RWPE2 (cell line): ENCODE measurements around the gene ANKRD52.

Source experiments
- ATAC-seq: fragments of 200-7000 bp; cut with Tn5 transposase; 3 replicates; pipeline ENCODE4 v1.9.1; 2021; ENCODE audit warnings: low read depth
- DNase-seq: peaks from one replicate; pipeline ENCODE4 v3.0.0-alpha.2; 2020; ENCODE audit warnings: low spot score
- H3K27ac ChIP-seq: fragments of 450-650 bp; 2 replicates; pipeline ENCODE4 v1.5.1; 2017; ENCODE audit warnings: mild to moderate bottlenecking; ENCODE audit not compliant: poor library complexity, severe bottlenecking
- H3K27me3 ChIP-seq: fragments of 250-450 bp; sonication (Bioruptor Pico); 2 replicates; pipeline ENCODE4 v1.5.1; 2021; ENCODE audit warnings: mild to moderate bottlenecking, moderate library complexity; ENCODE audit not compliant: insufficient read depth, poor library complexity, severe bottlenecking
- H3K36me3 ChIP-seq: fragments of 250-450 bp; sonication (Bioruptor Pico); 2 replicates; pipeline ENCODE4 v1.5.1; 2020; ENCODE audit warnings: low read depth, mild to moderate bottlenecking, moderate library complexity
- H3K4me1 ChIP-seq: fragments of 250-450 bp; sonication (Bioruptor Pico); 2 replicates; pipeline ENCODE4 v1.5.1; 2021; ENCODE audit warnings: mild to moderate bottlenecking, moderate library complexity; ENCODE audit not compliant: insufficient read depth, poor library complexity, severe bottlenecking
- H3K4me3 ChIP-seq: fragments of 250-450 bp; sonication (Bioruptor Pico); 2 replicates; pipeline ENCODE4 v1.5.1; 2021; ENCODE audit warnings: mild to moderate bottlenecking, moderate library complexity; ENCODE audit not compliant: severe bottlenecking
- H3K9me3 ChIP-seq: fragments of 250-450 bp; sonication (Bioruptor Pico); 2 replicates; pipeline ENCODE4 v1.5.1; 2021; ENCODE audit warnings: mild to moderate bottlenecking, moderate library complexity; ENCODE audit not compliant: severe bottlenecking
- TF ChIP-seq, protein P1 (sequence below): fragments of 450-650 bp; IDR thresholded peaks from one replicate; pipeline ENCODE4 v1.5.1; 2017; ENCODE audit warnings: mild to moderate bottlenecking, moderate library complexity; ENCODE audit not compliant: poor library complexity, severe bottlenecking

ANKRD52 gene

DNA sequence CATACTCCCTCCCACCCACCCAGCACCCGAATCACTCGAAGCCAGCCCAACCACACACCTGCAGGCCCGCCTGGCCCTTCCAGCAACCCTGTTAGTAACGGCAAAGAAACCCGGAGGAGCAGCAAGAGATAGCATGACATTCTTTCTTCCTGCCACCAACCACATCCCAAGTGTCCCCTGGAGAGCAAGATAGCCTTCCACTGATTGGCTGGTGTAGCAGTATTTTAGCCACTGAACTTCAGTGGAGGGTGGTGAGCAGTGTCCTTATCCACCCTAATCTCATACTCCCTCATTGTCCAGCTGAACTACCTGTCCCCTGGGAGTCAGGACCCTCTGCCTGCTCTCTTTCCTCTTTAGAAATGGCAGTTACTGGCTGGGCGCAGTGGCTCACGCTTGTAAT, 29.1 kb downstream of the ANKRD52 start:
- Histone ChIP-seq H3K36me3 (peaks cover 10% of the 10 kb centered on the region), H3K4me1 (no peaks in the 10 kb centered on the region), H3K4me3 (no peak overlapping the region), H3K27ac (no peak overlapping the region), H3K9me3 (no peaks in the 10 kb centered on the region), H3K27me3 (no peaks in the 10 kb centered on the region)
- TF ChIP-seq, protein P1, sequence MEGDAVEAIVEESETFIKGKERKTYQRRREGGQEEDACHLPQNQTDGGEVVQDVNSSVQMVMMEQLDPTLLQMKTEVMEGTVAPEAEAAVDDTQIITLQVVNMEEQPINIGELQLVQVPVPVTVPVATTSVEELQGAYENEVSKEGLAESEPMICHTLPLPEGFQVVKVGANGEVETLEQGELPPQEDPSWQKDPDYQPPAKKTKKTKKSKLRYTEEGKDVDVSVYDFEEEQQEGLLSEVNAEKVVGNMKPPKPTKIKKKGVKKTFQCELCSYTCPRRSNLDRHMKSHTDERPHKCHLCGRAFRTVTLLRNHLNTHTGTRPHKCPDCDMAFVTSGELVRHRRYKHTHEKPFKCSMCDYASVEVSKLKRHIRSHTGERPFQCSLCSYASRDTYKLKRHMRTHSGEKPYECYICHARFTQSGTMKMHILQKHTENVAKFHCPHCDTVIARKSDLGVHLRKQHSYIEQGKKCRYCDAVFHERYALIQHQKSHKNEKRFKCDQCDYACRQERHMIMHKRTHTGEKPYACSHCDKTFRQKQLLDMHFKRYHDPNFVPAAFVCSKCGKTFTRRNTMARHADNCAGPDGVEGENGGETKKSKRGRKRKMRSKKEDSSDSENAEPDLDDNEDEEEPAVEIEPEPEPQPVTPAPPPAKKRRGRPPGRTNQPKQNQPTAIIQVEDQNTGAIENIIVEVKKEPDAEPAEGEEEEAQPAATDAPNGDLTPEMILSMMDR = no peak
- ATAC-seq = no peak
- DNase-seq = no peak

DNA sequence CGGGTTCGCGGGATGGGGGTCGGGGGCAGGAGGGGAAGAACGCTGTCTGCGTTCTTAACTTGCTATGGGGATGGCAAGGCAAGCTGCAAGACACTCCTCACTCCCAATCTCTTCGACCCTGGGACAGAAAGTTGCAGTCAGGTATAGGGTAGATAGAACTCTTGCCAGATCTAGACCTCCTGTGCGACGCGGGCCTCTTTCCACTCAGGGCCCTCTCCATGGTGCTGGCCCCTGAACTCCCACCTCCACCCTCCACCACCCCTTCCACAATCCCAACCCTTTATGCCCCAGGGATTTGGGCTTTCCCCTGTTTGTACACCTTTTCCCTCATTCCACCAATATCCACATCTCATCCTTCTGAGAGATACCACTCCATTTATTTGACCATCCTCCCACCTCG, 33.2 kb downstream of the ANKRD52 start:
- H3K27ac ChIP-seq = peak overlapping the region; percentile 18
- DNase-seq = no peak
- no peaks in the 10 kb centered on the region for H3K9me3 ChIP-seq
- peaks cover 10% of the 10 kb centered on the region for H3K36me3 ChIP-seq
- TF ChIP-seq, protein P1 = no peak
- ATAC-seq = no peak
- peak overlapping the region; percentile 45 for H3K4me3 ChIP-seq
- no peaks in the 10 kb centered on the region for H3K27me3 ChIP-seq
- H3K4me1 ChIP-seq = peaks cover 3% of the 10 kb centered on the region

DNA sequence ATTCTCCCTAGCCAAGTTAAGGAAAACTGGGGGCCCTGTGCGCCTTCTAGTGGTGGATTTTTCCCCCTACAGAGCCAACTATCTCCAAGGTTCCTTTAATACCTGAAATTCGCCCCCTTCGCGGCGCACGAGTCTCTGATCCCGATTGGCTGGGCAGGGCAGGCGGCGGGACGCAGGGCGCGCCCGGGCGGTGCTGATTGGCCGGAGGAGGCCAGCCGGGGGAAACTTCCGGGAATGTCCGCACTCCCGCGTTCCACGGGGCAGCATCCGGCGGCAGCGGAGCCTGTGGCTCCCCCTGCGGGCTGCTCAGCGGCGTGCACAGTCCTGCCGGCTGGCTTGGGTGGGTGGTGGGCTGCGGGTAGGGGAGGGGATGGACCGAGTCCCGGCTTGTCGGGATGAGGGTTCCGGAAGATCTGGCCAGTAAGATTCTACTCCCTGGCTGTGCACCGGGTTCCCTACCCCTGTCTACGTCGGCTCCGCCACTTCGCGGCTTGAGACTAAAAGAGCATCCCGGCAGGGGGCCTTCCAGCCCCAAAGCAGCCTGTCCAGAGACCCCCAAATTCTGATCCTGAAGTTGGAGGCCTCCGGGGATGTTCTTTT, 34.0 kb downstream of the ANKRD52 start, which contains the start of gene NABP2:
NABP2 (plus strand) TSS at position 241 of the 600 bp plus-strand sequence. CDS start 515 bp downstream, outside the sequence.
- peak; percentile 86 for ATAC-seq
- TF ChIP-seq, protein P1 = peak; percentile 99
- Histone ChIP-seq H3K4me3 (peak within 1 kb of the TSS; percentile 45), H3K9me3 (no peaks in the 10 kb centered on the region), H3K36me3 (peaks cover 10% of the 10 kb centered on the region), H3K27ac (peak within 1 kb of the TSS; percentile 18), H3K27me3 (no peaks in the 10 kb centered on the region), H3K4me1 (peaks cover 3% of the 10 kb centered on the region)
- peak; percentile 97 for DNase-seq

DNA sequence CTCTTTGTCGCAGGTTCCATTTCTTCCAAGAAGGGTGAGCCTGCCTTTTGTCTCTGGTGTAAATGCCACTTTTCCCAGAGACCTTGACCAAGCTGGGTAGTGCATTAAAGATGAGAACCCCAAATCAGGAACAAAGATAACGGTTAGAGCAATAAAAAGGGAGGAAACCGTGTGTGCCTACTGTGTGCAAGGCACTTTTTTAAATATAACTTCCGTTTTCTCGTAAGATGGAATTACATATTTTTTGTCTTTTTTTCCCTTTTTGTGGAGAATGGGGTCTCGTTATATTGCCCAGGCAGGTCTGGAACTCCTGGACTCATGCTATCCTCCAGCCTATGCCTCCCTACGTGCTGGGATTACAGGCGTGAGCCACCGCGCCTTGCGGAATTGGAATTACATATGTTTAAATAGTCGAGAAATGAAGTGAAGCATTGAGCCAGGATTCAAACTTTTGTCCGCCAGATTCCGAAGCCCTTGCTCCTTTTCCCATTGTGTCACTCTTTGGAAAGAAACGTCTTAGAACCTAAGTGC, 34.5 kb downstream of the ANKRD52 start:
- peaks cover 3% of the 10 kb centered on the region for H3K4me1 ChIP-seq
- H3K27ac ChIP-seq = peak overlapping the region; percentile 3
- ATAC-seq (no peak), DNase-seq (no peak)
- H3K4me3 ChIP-seq = peak overlapping the region; percentile 45
- TF ChIP-seq, protein P1 = no peak
- peaks cover 10% of the 10 kb centered on the region for H3K36me3 ChIP-seq
- no peaks in the 10 kb centered on the region for H3K27me3 ChIP-seq
- no peaks in the 10 kb centered on the region for H3K9me3 ChIP-seq

DNA sequence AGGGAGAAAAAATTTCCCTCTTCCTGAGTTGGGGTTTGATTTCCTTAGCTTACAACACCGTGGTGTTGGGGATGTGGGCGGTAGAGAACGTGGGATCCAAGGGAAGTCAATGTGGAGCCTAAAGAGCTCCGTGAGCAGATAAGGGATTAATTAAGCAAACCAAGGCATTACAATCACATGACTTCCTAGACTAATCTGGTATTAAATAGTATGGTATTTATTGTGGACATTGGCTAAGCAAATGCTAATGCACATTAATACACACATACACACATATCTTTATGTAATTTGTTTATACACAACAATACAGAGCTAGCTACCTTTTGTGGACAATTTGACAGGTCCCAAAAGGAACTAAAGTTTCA, 35.7 kb downstream of the ANKRD52 start:
- DNase-seq = no peak
- Histone ChIP-seq H3K36me3 (peaks cover 8% of the 10 kb centered on the region), H3K27me3 (no peaks in the 10 kb centered on the region), H3K9me3 (no peaks in the 10 kb centered on the region), H3K4me3 (peak overlapping the region; percentile 79), H3K27ac (peak overlapping the region; percentile 81), H3K4me1 (peaks cover 3% of the 10 kb centered on the region)
- ATAC-seq = no peak
- TF ChIP-seq, protein P1 = no peak
